Transverse colon (tissue), 3 donors: Measurements from ENCODE around the gene ZNF804B.

ENCODE experiments used
- EP300 ChIP-seq: sonication (generic); formaldehyde crosslinking; IDR thresholded peaks from one replicate; pipeline ENCODE4 v1.6.1; 2017; ENCODE audit warnings: antibody characterized with exemption, low read depth
- POLR2AphosphoS5 ChIP-seq, 3 donors: sonication (generic); formaldehyde crosslinking; IDR thresholded peaks; one replicate each; pipeline ENCODE4 v1.6.1; 2016; ENCODE audit warnings: antibody characterized with exemption in 3 of 3

- no peak for TF ChIP-seq EP300
- TF ChIP-seq POLR2AphosphoS5 (IDR thresholded peaks at IDR 0.05) = no peak
These were observed 597.6 kb downstream of the ZNF804B start for GRCh38 chr7:89357121-89357520.
